ENCODE results near the gene SCRN1. TPM values are rescaled to one million over a fixed set of nuclear protein-coding genes. Genes with fewer than 3 reads are reported as not detected.
A peak's percentile ranks its signal among the peaks of the same experiment; 100 is the strongest.

SCRN1 gene
- total RNA-seq, 1 donor from 2014 or later, result 35.5 TPM

- H3K27me3 ChIP-seq (ENCODE audit: control insufficient read depth, insufficient read depth, low read length), result no peaks in the 10 kb centered on the region
- H3K4me3 ChIP-seq (ENCODE audit: low read depth, low read length), result no peak overlapping the region
- no peak for DNase-seq (ENCODE audit: low read depth)
- H3K36me3 ChIP-seq (ENCODE audit: control insufficient read depth, insufficient read depth, low read length), result peaks cover 3% of the 10 kb centered on the region
- TF ChIP-seq CTCF (IDR thresholded peaks at IDR 0.05; ENCODE audit: insufficient read depth, low read length, severe bottlenecking), result no peak
- no peak for FAIRE-seq
Observed at GRCh38 chr7:29922921-29923700, 66.5 kb downstream of the SCRN1 start.

GRCh38 chr7:29921404-29922010, 68.1 kb downstream of the SCRN1 start:
- Histone ChIP-seq H3K27me3 (ENCODE audit: control insufficient read depth, insufficient read depth, low read length) (no peaks in the 10 kb centered on the region), H3K4me3 (ENCODE audit: low read depth, low read length) (no peak overlapping the region), H3K36me3 (ENCODE audit: control insufficient read depth, insufficient read depth, low read length) (peaks cover 3% of the 10 kb centered on the region)
- no peak for FAIRE-seq
- TF ChIP-seq CTCF (IDR thresholded peaks at IDR 0.05; ENCODE audit: insufficient read depth, low read length, severe bottlenecking), result peak; percentile 85
- peak; percentile 64 for DNase-seq (ENCODE audit: low read depth)

- DNase-seq (ENCODE audit: low read depth) (no peak), FAIRE-seq (no peak)
- no peak overlapping the region for H3K4me3 ChIP-seq (ENCODE audit: low read depth, low read length)
- no peaks in the 10 kb centered on the region for H3K27me3 ChIP-seq (ENCODE audit: control insufficient read depth, insufficient read depth, low read length)
- H3K36me3 ChIP-seq (ENCODE audit: control insufficient read depth, insufficient read depth, low read length), result peaks cover 3% of the 10 kb centered on the region
- no peak for TF ChIP-seq CTCF (IDR thresholded peaks at IDR 0.05; ENCODE audit: insufficient read depth, low read length, severe bottlenecking)
Observed at GRCh38 chr7:29920491-29920890, 69.1 kb downstream of the SCRN1 start.

GRCh38 chr7:29919790-29920189, 69.8 kb downstream of the SCRN1 start:
- no peak overlapping the region for H3K4me3 ChIP-seq (ENCODE audit: low read depth, low read length)
- H3K27me3 ChIP-seq (ENCODE audit: control insufficient read depth, insufficient read depth, low read length), result no peaks in the 10 kb centered on the region
- H3K36me3 ChIP-seq (ENCODE audit: control insufficient read depth, insufficient read depth, low read length), result peaks cover 3% of the 10 kb centered on the region
- FAIRE-seq (no peak), DNase-seq (ENCODE audit: low read depth) (no peak)
- no peak for TF ChIP-seq CTCF (IDR thresholded peaks at IDR 0.05; ENCODE audit: insufficient read depth, low read length, severe bottlenecking)

GRCh38 chr7:29918850-29919249, 70.8 kb downstream of the SCRN1 start:
- Histone ChIP-seq H3K27me3 (ENCODE audit: control insufficient read depth, insufficient read depth, low read length) (no peaks in the 10 kb centered on the region), H3K36me3 (ENCODE audit: control insufficient read depth, insufficient read depth, low read length) (peaks cover 3% of the 10 kb centered on the region), H3K4me3 (ENCODE audit: low read depth, low read length) (no peak overlapping the region)
- TF ChIP-seq CTCF (IDR thresholded peaks at IDR 0.05; ENCODE audit: insufficient read depth, low read length, severe bottlenecking), result no peak
- FAIRE-seq, result no peak
- DNase-seq (ENCODE audit: low read depth), result no peak
